GM21360 (cell line): ENCODE measurements around the gene COA1.
"Not testable (repeated sequence)": the region's sequence is repeated elsewhere in the genome, so short reads cannot be mapped to it uniquely, and the experiment has no call there.

Experiments used
- ATAC-seq: cut with Tn5 transposase; IDR thresholded peaks from one replicate; pipeline ENCODE4 v1.9.1; 2021; ENCODE audit warnings: mild to moderate bottlenecking, moderate library complexity; ENCODE audit not compliant: unreplicated experiment

COA1 gene

DNA sequence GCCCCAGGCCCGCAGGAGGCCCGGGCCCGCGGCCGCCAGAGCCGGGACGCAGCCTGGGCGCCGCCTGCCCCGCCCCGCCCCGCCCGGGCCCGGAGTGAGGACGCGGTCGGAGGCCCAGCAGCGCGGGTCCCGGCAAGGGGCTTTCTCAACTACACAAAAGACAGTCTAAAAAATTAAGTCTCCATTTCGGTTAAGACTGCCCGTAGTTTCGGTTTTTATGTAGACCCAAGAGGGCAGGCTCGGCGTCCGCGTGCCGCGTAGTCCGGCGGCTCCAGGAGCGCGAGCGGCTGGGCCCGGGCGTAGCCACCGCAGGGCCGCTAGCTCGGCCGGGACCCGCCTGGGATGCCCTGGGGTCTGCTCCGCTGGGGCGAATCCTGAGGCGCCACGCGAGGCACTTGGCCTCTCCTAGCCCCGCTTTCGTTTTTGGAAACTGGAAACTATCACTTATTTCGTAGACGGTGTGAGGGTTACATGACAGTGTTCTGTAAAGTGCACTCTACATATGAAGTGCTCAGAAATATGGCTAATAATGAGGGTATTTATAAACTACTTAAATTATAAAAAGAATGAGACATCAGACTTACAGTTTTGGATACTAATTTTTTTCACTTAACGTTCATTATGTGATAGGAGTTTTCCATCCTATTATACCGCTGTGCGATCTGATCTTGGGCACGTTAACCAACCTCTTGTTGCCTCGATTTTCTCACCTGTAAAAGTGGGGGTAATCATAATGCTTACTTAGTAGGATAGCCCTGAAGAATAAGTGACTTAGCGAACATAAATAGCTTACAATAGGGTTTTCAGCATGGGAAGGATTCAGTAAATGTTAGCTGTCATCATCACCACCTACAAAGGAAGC is 29.7 kb upstream of the COA1 start:
- peak; percentile 57 for ATAC-seq

GRCh38 chr7:43758029-43758821 is 28.9 kb upstream of the COA1 start, which contains the start of gene BLVRA:
Gene BLVRA, plus strand, starts transcription at chr7:43758680. Its CDS starts 12,479 bp downstream, at chr7:43771159.
- ATAC-seq = peak; percentile 62

DNA sequence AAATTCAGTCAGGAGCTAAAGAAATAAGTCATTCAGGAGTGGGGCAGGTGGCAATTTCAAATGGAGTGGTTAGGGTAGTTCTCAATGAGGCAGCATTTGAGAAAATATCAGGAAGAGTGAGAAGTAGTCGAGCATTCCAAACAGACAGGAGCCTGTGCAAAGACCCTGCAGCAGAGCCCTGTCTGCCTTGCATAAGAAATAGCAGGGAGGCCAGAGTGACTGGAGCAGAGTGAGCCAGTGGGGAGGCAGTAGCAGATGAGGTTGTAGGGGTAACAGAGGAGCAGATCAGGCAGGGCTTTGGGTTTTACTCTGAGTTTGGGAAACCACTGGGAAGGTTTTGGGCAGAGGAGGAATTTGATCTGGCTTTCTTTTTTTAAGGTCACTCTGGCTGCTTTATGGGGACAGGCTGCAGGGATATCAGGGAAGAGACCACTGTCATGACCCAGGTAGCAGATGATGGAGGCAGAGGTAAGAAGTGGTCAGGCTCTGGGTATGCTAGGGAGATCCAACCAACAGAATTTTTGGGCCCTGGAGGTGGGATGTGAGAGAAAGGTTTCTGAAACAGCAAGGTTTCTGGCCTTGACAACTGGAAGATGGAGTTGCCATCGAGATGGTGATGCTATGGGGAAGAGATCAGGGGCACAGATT is 27.9 kb upstream of the COA1 start:
- ATAC-seq = no peak

DNA sequence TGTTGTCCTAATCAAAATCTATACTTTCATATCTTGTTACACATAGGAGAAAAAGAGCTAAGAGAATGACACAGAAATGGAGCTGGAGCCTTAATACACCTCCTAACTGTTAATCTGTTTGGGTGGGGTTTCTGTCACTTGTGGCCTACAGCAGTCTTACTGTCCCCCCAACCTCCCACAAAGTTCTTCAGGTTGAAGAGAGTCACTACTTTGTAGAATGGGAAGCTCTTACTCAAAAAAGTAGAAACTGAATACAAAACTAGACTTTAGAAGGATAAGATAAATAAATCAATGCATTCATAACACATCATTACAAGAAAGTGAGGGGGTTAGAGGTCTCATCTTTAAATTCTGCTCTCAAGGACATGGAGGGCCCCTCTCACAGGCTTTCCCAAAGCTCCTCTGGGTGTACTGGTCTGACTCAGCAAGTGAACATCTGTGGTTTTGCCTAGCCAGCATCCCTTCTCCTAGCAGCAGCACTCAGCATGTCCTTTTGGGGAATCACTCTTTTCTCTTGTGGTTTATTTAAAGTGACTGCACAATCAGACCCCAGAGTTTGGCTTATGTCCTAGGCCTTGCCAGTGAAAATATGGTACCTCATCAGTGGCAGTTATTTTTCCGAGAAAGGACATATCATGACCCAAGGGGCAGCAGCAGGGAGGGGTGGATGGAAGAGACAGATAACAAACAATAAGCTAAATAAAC is 27.2 kb upstream of the COA1 start:
- no peak for ATAC-seq

DNA sequence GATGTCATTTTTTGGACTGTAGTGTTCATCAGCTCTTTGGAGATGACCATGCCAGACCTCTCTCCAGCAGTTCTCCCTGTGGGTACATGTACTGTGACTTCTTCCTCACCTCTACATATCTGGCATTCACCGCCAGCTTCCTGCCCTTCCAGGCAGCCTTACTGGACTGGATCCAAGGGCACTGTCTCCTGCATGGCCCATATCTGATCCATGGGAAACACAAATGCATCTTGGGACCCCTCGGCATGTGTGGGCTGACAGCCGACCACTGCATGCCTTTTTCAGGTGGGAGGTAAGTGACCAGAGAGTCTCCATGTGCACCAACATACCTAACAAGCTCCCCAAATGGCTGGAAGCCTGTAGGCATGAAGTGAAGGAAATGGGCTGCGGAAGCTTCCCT is 25.3 kb upstream of the COA1 start:
- no peak for ATAC-seq

- no peak for ATAC-seq
Measured at GRCh38 chr7:43753843-43754242, 24.5 kb upstream of the COA1 start.

DNA sequence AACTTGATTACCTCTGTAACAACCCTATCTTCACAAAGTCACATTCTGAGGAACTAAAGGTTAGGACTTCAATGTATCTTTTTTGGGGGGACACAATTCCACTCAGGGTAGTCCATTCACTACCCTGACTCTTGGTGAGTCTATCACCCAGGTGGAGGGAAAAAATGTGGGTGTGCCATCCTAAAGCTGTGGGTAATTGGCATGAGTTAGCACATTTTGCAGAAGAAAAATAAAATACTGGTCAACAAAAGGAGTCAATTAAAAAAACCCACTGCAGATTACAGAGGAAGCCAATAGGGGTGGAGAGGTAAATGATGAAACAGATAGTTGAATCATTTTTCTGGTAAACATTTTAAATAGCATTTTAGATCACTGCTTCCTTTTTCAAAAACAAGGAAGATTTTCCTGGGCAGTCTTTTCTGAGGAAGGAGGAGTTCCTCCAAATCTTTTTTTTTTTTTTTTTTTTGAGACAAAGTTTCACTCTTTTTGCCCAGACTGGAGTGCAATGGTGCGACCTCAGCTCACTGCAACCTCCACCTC is 24.0 kb upstream of the COA1 start:
- ATAC-seq = no peak

DNA sequence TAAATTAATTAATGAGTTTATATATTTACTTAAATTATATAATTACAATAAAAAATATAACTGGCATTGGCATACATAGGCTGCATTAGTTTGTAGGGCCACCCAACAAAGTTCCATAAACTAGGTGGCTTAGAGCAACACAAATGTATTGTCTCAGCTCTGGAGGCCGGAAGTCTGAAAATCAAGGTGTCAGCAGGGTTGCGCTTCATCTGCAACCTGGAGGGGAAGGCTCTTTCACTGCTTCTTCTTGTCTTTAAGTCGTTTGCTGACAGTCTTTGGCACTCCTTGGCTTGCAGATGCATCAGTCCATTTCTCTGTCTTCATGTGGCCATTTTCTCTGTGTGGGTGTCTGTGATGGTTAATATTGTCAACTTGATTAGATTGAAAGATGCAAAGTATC is 23.1 kb upstream of the COA1 start:
- no peak for ATAC-seq

- ATAC-seq = no peak
Measured at GRCh38 chr7:43750016-43750887, 20.9 kb upstream of the COA1 start.

- ATAC-seq = no peak
Measured at GRCh38 chr7:43749383-43749940, 20.1 kb upstream of the COA1 start.

- no peak for ATAC-seq
Measured at GRCh38 chr7:43747328-43748105, 18.2 kb upstream of the COA1 start.

DNA sequence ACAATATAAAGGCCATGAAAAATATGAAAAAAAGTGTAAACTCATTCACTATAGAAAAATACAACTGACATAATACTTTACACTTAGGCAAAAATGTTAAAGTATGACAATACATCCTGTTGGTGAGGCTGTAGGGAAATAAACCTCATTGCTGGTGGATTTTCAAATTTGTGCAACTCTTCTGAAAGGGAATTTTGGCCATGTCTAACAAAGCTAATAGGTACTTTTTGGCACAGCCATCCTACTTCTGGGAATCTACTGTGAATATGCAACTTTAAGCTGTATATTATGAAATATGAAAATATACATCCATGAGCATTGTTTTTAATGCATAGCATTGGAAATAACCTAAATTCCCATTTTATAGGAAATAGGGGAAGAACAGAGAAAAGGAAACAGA is 13.4 kb upstream of the COA1 start:
- ATAC-seq = no peak

- ATAC-seq = no peak
Measured at GRCh38 chr7:43737467-43738127, 8.3 kb upstream of the COA1 start.

GRCh38 chr7:43735802-43736603 is 6.7 kb upstream of the COA1 start:
- peak; percentile 64 for ATAC-seq

- ATAC-seq = peak; percentile 7
Measured at GRCh38 chr7:43735403-43735801, 6.1 kb upstream of the COA1 start.

- ATAC-seq = not testable (repeated sequence)
Measured at GRCh38 chr7:43734575-43735332, 5.4 kb upstream of the COA1 start.
